Hepatic stellate cell (primary cell): Measurements from ENCODE around the gene TCEANC.

Source experiments
- DNase-seq: peaks from one replicate; pipeline ENCODE4 v3.0.0; 2011; ENCODE audit warnings: low spot score

TCEANC gene

DNA sequence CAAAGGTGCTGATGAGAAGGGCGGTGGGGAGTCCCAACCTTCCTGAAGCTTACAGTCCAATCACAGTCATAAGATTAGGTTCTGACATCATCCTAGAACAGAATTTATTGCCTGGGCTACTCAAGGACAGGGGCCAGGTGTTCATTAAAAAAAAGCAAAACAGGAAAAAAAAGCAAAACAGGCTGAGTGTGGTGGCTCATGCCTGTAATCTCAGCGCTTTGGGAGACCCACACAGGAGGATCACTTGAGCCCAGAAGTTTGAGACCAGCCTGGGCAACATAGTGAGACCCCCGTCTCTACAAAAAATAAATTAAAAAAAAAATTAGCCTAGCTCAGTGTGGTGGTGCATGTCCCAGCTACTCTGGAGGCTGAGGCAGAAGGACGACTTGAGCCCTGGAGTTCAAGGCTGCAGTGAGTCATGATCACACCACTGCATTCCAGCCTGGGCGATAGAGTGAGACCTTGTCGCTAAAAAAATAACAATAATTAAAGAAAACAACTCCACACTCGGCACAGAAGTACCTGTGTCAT lies 39.0 kb downstream of the TCEANC start:
- DNase-seq, result no peak

DNA sequence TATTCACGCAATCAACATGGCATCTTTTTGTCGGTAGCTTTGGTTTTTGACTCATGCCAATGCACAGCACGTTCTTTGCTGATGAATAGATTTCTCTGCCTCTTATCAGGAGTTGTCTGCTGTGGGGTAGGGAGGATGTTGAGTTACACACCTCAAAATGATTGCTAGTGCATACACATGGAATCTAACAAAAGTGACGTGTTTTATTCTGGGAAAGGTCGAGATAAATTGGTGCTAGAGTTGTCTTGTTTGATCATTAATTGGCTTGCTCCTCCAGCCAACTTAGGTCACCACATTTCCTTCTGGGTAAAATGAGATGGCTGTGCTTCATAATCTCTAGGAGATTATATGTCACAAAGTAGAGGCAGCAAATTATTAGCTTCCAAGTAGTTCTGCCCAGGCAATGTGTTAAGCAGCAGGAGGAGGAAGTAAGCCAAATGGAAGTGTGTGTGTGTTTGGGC lies 39.9 kb downstream of the TCEANC start:
- DNase-seq, result no peak

DNA sequence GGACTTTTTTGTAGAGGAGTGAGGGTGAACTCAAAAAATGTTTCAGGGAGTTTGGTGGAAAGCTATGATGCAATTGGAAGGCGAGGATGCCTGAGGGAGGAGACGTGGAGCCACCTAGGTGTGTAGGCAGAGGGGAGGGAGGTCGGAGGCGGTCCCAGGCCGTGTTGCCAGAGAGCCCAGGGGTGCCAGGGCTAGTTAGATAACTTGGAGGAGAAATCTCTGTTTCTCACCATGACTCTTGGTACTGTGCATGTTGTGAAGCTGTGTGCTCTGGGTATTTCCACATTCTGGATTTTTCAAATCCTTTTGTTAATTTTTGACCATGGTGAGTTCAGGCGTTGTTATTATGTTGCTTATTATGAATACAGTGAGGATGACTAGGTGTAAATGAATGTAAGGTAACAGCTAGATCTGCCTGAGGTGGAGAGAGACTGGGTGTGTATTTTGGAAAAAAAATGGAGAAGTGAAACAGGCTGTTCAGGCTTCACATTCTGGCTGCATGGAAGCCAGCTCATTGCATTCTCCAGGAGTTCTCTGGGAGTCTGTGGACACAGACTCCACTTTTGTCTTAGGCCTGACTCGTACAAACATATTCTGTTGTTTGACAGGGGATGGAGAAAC lies 40.5 kb downstream of the TCEANC start:
- no peak for DNase-seq

DNA sequence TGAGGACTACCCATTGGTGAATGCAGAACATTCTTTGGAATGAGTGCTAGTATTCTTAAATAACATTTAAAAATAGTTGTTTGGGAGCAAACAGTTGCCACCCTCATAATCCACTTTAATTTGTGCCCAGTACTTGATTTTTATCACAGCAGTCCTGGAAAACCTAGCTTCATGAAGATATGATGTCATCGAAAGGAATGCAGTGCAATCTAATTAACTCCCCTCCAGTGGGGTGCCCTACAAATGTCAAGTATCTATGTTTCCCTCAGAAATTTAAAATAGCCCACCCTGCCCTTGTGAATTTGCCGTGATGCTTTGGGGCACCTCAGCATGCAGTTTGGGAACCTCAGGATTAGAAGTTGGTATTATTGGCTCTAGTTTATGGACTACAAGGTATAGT lies 41.4 kb downstream of the TCEANC start:
- DNase-seq, result no peak

DNA sequence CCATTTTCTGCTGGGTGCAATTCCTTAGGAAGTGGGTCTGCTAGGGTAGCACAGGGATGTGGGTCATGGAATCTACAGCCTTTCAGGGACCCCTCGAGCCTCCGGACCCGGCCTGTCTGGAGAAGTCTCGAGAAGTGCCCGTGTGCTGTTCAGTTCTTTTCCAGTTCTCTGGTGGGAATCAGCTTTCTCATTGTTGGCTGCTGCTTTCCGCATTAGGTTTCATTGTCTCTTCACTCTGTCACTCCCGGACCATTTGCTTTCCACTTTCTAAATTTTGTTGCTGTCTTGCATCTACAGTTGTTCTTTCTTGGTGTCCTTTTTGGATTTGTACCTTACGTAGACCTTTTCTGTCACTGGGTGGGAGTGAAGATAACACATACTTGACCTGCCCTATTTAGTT lies 42.0 kb downstream of the TCEANC start:
- DNase-seq, result no peak

DNA sequence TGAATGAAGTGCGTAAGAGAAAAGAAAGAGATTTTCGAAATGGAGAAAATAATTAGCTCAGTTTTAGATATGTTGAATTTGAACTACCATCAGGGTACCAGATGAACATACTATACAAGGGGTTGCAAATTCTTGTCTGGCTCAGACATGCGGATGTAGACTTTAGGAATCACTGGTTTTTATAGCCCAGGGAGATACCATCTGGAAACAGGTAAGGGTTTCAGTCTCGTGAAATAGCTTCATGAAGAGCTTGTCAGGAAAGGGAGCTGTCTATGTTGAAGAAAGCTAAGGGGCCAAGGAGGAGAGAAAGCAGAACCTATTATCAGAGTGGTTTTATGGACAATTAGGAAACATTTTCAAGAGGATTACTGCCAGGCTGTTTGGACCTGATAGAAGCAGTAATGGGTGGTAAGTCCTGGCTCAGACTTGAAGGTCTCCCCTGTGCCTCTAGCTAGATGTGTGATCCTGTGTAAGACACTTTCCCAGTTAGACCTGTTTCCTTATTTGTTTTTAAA lies 42.7 kb downstream of the TCEANC start:
- no peak for DNase-seq

DNA sequence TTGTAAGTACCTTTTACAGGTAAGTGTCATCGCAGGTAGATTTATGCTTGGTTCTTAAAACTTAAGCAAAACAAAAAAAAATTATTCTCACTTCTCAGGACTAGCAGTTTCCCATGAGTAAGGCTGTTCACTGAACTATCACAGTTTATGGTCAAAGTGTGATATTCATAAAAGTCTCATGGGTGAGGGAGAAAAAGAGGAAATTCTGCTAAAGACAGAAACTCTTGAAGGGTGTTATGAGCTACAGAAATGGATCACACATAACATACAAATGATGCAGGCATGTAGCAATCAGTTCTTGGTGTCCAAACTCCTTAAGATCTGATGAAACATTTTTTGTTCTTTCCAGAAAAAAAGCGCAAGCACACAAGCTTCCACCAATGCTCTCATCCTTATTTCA lies 44.5 kb downstream of the TCEANC start:
- DNase-seq, result no peak

DNA sequence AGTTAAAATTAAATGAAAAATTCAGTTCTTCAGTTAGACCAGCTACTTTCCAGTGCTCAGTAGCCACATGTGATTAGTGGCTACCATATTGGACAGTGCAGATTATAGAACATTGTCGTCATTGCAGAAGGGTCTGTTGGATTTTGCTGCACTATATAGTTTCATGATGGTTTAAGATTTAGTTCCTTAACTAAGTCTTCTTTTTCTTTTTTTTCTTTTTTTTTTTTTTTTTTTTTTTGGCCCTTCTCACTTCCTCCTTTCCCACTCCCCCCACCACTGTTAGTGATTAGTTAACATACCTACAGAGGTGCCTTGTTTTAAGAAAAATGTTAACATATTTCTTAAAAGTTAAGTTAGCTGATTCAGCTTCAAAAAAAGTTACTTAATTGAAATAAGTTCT lies 45.0 kb downstream of the TCEANC start:
- no peak for DNase-seq

DNA sequence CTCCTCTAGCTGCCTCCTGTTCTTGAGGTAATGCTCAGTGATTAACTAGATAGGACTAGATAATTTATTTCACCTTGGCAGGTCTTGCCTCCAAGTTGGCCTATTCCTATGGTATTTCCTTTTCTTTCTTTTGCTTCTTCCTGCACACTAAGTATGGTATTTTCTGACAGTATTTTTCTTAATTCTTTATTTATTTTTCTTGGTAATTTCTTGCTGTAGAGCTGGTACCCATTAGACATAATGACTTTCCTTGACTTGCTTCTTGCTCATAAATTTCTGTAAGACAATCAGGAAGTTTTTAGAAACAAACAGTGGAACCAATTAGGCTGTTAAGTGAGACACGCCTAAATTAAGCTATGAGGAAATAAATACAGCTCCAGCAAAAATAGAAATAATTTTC lies 45.5 kb downstream of the TCEANC start:
- no peak for DNase-seq

DNA sequence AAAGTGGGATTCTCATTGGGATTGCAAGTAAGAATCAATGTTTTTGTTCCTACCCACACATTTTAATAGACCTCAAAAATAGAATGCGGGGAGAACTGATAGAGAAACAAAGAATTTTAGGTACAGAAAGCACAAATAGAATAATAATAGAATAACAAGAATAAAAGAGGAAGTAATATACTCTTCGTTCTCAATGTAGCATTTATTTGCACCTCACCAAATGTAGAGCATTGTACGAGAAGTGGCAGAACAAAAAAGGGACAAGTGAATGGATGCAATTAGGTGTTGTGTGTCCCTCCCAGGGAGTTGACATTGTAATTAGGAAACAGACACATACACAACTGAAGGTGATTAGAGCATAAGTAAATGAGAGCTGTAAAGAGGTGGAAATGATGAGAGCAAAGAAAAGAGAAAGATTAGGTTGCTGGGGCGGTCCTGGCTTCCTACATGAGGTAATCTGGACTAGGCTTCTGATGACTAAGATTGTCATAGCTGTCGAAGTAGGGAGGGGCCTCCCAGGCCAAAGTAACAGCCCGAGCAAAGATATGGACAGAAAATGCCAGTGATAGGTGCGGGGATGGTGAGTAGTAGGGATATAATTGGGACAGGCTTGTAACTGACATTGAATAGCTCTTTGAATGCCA lies 46.4 kb downstream of the TCEANC start:
- DNase-seq, result no peak

DNA sequence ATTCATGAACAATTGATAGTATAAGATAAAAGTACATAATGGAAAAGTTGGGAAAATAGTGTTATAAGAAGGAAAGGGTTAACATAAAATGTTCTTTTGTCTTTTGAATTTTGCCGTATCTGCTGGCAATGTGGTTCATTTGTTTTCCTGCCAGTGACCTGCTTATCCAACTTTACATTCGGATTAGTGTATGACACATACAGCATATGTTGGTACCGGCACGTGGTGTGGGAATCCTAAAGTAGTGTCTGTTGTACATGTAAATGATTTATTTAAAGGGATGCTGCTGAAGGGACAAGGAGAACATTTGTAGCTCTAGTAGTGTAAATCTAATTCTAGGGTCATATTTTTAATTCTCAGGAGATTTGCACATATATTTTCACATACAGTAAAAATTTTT lies 47.4 kb downstream of the TCEANC start:
- no peak for DNase-seq

DNA sequence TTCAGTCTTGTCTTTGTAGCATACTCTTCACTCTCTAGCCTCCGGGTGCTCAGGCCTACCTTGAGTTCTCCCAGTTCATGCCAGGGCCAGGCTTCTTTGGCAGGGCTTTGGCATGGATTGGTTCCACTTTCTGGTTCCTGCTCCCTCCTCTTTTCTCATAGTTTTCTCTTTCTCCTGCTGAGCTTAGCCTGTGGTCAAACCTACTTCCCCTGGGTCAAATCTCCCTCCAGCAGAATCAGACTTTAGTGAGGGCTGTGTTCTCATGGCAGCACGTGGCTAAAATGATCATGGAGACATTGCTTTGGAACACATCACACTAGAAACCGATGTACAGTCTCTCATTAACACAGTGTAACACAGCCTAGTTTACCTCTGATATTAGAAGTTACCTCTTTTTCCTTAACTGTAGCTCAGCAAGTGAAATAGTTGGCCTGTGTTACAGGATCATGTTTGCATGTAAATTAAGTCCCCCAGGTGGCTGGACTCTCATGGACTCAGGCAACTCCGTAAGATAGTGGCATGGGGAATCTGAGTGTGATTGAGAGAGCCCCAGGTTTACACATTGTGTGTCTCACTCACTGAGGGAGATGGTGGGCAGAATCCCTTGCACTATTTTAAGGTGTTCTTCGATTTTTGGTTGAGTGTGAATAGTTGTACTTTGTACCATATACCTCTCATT lies 49.3 kb downstream of the TCEANC start:
- DNase-seq, result no peak

DNA sequence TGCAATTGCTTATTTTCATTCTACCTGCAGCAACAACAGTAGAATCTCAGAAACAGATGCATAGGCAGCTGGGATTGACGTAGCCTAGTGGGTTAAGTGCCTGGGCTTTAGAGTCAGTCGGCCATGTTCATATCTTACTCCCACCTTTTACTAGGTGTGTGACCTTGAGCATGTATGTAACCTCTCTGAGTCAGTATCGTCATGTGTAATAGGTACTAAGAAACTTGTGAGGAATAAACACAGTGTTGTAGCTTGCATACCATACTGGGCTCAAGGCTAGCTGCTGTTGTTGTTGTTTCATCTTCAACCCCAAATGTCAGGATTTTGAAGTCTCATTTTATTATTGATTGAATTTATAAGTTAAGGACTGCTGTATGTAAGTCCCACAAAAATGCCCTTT lies 50.2 kb downstream of the TCEANC start:
- DNase-seq, result no peak

DNA sequence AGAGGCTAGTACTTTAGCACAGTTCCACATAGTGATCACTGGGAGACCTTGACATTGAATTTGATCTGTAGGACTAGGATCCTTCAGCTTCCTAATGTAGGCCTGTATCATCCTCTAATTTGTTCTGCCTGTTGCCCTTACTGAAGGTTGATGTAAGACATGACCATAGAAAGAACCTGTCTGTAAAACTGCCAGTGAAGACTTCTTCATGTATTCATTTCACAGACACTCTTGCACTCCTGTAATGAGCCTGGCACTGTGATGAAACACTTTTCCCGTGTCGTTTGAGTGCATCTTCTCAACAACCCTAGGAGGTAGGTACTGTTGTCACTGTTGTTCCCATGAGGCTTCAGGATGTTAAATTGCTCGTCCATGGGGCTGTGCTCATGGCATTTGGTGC lies 50.6 kb downstream of the TCEANC start:
- no peak for DNase-seq

DNA sequence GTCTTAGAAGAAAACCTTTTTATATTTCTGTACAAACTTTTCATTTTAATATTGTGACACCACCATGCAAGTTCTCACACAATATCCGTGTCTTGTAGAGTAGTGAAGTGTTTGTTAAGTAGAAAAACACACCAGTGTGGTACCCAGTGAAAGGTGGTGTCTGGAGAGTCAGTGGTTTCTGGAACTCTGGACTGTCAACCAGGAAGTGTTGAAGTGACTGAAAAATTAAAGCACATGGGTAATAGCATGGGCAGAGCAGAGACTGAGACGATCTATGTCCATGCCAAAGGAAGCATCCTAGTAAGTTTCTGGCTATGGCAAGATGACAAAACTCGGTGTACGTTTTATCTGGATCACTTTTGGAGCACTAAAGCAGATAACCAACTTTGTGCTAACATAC lies 58.2 kb downstream of the TCEANC start:
- no peak for DNase-seq
